KBM-7 (cell line): ENCODE results near the gene NSD1.
A peak's percentile ranks its signal among the peaks of the same experiment; 100 is the strongest.
"Not testable (repeated sequence)": the region's sequence is repeated elsewhere in the genome, so short reads cannot be mapped to it uniquely, and the experiment has no call there.

Source experiments
- DNase-seq: peaks from one replicate; pipeline ENCODE4 v3.0.0-alpha.2; 2015
- in situ Hi-C: fragments of 300-500 bp; cut with MboI; formaldehyde crosslinking; loops from 2 replicates; pipeline ENCODE4 v1.14.3; 2020; ENCODE audit warnings: low sequenced_read_pairs, low pct_unique_long_range_greater_than_20kb, mixed read lengths

NSD1 gene

DNA sequence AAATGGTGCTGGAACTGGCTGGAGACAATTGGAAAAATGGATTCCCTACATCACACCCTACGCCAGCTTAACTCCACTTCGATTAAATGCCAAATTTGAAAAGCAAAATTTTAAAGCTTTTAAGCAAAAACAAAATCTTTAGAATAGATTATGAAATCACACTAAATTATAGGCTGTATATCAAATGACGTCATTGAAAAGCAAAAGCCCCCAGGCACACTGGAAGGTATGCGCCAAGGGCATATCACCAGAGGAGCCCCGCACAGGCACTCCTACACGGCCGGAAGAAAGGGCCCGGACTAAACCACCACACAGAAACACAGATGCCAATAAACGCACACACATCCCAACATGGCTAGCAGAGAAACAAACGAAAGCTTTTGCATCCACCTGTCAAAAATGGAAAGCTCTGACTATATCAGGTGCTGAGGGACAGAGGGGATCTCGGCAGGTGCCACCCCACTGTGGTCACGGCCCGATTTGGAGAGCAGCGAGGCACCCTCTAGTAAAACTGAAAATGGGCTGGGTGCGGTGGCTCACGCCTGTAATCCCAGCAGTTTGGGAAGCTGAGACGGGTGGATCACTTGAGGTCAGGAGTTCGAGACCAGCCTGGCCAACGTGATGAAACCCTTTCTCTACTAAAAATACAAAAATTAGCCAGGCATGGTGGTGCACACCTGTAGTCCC is 195.1 kb downstream of the NSD1 start:
- in situ Hi-C loops = no loop called here
- no peak for DNase-seq

DNA sequence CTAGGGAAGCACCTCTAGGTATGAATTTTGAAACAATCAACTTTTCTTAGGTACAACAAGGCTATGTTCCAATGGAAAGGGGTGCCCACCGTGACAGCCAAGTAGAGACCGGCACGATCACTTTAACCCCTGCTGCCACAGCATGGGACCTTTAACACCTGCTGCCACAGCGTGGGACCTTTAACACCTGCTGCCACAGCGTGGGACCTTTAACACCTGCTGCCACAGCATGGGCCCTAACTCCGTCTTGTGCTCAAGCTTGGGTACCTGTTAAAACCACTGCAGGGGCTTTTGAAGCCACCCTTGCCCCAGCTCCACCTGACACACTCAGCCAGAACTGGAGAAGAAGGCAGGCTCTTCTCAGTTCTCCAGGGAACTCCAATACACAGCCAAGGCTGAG is 196.3 kb downstream of the NSD1 start:
- in situ Hi-C loops = no loop called here
- no peak for DNase-seq

DNA sequence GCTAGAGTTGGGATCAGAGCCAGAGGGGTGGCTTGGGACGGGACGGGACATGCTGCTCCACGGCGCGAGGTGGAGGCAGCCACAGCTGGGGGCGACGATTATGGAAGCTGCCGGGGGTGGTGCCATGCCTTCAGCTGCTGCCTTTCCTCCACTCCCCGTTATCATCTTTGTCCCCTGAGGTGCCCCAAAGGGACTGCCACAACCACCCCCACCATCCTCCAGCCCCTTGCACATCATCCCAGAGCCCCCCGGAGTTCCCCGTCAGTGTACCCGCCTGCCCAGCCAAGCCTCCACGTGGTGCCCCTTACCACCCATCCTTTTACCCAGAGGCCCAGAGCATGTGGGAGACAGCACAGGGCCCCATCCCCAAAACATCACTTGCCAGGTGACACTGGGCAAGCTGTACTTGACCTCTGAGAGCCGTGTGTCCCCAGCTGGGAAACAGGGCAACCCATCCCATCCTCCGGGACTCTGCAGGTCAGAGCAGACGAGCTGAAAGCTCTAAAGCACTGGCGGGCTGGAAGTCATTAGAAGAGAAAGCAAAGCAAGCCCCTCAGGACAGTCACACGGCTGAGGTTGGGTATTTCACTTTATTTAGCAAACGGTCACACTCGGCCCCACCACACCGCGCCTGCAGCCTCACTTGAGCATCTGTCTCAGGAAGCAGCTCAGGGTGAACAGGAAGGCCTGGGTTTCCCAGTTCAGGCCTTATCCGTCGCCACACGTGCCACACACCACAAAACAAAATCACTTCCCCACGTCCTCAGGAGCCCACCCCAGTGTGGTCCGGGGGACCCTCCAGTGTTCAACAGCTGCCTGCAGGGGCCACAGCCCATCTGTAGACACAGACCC is 197.6 kb downstream of the NSD1 start:
- DNase-seq = peak; percentile 54
- in situ Hi-C loops = no loop called here

DNA sequence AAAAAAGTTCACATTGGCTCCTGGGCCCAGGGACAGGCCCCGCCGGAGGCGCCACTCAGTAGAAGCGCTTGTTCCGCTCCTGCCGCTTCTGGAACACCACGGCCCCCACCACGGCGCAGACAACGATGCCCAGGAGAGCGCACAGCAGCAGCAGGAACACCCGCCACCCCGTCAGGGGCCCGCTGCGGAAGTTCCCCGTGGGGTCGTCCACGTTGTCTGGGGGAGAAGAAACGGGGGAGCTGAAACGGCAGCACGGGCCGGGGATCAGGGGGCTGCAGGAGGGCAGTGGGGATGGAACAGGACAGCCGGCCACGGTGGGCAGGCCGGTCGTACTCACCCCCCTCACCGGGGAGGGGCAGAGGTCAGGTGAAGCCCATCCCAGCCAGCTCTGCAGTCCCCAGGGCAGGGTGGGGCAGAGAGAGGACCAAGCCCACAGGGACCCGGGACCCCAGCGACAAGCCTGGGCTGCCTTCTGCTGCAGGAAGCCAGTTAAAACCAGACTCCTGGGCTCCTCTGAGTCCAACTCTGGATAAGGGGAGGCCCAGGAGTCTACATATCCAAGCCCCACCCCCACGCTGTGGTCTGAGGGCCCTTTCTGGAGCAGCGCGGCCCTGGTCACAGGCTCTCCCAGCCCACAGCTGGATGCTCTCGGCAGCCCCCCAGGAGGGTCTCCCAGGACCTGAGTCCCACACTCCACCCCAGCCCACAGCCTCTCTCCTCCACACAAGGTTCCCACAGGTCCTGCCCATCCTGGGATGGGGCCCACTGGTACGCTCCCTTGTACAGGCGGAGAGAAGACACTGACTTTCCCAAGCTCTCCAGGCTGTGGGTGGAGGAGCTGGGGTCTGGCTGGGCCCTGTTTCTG is 198.7 kb downstream of the NSD1 start:
- no peak for DNase-seq
- in situ Hi-C loops = no loop called here

DNA sequence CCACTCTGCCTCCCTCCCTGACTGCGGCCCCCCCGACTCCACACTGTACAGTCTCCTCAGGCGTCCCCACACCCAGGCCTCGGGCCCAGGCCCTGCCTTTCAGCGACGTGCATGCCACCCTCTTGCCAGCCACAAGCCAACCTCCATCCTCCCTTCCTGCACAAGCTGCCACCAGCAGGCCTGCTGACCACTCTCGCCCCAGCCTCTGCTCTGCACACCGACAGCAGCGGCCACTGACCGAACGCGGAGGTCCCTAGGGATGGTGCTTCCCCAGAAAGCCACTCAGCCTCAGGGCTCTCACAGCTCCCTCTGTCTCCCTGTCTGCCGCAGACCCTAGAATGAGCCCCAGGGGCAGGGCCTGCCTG is 199.3 kb downstream of the NSD1 start:
- in situ Hi-C loops = no loop called here

DNA sequence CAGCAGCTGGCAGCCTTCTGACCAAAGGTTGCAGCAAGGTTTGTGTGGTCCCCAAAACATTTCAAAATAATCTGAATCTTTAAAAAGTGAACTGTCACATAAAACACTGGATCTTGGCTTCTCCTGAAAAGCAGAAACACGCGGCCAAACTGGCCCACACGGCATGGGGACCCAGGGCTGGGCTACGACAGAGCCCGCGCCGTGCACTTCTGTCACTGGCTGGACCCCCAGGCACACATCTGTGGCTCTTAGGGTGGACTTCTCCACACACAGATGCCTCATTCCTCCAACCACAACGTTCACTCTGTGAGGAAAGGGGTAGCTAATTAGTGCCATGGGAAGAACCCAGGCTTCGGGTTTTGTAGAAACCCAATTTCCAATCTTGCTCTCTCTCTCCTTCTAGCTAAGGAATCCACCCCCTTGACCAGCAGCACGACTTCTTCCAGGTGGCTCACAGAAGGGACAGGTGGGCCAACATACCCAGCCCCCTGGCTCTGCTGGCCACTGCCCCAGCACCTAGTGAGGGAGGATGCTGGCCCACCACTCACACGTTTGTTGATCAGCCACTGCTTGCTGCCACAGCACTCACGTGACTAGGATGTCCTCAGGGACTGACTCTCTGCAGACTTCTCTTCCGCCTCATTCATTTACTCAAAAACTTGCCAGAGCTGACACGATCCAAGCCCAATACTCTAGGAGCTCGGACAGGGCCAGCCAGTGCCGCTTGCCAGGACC is 200.0 kb downstream of the NSD1 start:
- in situ Hi-C loops = no loop called here

More for the DNA sequence above, 199.3 kb downstream of the NSD1 start:
- DNase-seq = no peak

DNA sequence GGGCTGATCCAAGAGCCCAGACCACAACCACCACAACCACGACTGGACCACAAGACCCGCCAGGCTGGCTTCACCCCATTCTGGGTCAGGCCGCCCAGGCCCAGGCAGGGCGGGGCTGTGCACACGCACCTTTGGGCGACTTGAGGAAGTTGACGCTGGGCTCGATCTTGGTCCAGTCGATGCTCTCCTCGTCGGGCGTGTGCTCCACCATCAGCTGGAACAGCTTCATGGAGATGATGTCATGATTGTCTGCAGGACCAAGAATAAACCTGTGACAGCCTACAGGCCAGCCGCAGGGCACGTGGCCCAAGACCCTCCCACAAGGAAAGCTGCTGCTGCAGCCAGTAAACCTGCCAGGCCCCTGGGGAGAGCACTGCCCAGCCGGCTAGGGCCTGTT is 200.6 kb downstream of the NSD1 start:
- in situ Hi-C loops = no loop called here
- no peak for DNase-seq

More for the DNA sequence above, 200.0 kb downstream of the NSD1 start:
- DNase-seq = no peak

DNA sequence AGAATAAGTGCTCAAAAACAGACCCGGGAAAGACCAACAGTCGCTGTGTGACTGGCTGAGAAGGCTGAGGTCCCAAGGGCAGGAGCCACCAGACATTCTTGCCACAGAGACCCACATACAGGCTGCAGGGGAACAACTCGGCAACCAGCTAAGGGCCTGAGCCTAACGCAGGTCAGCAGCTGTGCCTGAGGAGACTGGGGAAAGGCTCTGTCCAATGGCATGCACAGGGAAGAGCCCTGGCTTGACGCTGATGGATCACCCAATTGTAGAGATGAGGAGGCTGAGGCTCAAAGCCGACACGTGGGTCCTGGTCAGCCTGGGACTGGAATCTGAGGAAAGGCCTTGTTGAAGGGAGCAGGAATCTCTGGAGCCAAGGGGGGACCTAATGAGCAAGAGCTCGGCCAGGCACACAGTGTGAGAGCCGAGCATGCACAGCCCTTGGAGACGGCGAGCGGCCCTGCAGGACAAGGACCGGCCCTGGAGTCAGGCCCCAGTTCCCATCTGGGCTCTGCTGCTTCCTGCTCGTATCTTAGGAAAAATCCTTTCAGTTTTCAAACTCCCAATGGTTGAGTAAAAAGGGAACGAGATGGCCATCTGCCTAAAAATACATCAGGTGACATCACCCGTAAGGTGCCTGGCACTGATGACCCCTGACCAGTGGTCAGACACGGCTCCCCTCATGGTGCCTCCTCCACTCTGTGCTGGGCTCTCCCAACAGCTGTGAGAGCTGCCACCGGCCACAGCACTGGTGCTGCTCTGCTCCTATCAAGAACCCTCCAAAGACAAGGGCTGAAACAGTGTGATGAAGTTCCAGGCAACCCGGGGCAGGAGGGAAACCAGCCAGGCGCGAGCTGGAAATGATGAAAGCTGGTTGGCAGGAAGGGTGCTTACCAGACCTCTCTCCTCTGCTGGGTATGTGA is 201.5 kb downstream of the NSD1 start:
- DNase-seq = no peak
- in situ Hi-C loops = no loop called here

DNA sequence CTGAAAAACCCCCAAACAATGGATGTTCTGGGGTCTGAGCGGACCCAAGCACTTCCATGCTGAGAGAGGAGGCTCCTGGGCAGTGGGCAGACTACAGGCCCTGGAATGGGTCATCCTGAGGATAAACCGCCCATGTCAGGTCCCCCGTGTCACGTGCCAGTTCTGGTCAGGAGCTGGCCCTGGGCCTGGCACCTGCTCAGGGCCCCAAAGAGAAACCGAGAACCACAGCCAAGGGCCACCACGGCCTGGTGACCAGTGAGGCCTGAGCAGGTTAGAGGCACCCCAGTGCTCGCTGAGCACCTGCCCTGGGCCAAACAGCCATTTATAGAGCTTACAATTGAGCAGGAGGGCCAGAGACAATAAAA is 202.1 kb downstream of the NSD1 start:
- in situ Hi-C loops = no loop called here
- DNase-seq = no peak

DNA sequence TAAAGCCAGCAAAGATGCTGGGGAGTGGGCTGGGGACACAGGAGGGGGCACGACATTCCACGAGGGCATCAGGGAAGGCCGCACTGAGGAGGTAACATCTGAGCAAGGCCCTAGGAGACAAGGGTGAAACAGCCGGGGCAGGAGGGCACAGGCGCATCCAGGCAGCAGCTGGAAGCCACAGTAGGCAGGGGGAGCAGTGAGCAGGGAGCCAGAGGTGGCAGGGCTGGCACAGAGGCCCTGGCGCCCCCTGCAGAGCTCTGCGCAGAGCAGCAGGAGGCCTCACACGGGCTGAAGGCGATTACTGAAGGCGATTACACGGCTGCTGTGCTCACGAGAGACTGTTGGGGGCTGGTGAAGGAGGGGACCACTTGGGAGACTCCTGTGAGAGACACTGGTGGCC is 202.5 kb downstream of the NSD1 start:
- DNase-seq = peak; percentile 58
- in situ Hi-C loops = no loop called here

DNA sequence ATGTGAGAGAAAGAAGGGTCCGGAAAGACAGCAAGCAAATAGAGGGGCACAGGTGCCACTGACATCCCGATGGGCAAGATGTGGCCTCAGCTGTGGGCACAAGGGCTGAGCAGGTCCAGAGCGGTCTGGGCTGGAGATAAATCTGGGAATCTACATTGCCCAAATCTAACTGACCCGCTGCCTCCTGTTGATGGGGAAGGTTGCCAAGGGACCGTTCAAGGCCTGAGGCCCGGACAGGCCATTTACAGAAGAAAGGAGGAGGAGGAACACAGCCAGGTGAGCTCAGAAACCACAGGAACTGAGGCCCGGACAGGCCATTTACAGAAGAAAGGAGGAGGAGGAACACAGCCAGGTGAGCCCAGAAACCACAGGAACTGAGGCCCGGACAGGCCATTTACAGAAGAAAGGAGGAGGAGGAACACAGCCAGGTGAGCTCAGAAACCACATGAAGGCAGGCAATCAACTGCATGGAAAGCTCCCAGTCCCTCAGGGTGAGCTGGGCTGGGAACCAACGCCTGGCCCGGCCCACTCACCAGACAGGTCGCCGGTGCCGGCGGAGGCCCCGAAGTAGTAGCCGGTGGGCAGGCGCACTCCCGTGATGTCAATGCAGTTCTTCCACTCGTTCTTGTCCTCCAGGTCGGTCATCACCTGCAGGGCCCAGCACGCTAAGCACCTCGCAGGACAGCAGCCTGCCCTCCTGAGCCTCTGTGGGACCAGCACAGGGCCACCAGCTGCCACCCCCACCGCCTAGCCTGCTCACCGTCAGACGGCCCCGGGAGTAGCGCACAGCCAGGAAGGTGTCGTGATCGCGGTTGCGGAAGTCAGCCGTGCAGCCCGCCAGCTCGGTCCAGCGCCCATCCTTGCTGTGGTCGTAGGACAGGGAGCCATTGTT is 203.3 kb downstream of the NSD1 start:
- DNase-seq = no peak

DNA sequence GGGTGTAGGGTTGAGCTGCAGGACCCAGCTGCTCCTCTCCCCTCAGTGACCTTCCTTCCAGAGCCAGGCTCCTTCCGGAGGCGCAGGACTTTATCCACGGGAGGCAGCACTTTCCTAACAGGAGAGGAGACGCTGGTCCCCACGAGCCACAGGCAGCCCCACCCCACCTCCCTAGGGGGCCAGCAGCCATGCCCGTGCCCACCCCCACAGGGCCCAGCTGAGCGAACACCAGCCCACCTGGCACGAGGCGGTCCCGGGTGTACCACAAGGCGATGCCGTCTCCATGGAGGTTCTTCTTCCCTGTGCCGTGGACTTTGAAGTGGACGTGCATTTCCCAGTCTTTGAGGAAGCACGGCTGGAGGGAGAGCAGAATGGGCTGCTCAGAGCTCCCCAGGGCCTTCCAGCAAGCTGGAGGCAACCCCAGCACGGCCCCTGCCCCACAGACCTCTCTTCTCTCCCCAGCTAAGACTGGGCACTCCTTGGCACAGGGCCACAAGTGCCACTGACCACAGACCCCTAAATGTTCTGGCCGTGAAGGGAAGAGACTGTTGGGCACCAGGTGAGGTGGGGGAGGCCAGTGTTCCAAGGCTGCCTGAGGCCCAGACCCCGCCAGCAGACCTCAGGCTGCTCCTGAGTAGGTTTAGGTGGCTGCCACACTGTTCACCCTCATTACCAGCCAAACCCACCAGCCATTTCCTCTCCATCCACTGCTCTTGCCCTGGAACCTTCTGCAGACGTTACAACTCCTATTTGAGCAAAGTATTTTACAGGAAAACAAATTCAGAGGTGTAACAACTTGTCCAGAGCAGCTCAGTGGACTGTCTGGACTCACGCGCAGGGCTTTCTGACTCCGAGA is 204.9 kb downstream of the NSD1 start:
- in situ Hi-C loops = no loop called here
- DNase-seq = no peak

More for the DNA sequence above, 203.3 kb downstream of the NSD1 start:
- in situ Hi-C loops = no loop called here

DNA sequence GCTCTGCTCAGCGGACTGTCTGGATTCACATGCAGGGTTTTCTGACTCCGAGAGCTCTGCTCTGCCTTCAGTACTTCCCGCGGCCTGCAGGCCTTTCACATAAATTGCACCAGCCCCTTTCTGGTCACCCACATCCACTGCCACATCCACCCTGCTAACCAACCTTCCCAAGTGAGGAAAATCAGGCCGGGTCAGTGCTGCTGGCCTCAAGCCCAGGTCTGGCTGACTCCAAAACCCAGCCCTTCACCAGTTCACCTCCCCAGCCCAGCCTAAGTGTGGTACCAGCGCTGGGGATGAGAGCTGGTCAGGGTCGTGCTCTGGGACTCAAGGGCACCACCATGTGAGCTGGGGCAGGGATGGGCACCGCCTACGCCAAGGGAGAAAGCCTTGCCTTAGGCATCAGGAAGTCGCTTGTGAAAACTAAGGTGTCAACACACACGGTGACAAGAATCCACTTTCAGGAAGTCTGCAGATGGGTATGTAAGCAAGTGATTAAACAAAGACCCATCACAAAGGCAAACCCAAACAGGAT is 205.6 kb downstream of the NSD1 start:
- in situ Hi-C loops = no loop called here
- DNase-seq = no peak

DNA sequence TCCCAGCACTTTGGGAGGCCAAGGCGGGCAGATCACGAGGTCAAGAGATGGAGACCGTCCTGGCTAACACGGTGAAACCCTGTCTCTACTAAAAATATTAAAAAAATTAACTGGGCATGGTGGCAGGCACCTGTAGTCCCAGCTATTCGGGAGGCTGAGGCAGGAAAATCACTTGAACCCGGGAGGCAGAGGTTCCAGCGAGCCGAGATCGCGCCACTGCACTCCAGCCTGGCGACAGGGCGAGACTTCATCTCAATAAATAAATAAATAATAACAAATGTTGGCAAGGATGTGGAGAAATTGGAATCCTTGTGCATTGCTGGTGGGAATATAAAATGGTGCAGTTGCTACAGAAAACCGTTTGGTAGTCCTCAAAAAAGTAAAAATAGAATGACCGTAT is 209.4 kb downstream of the NSD1 start:
- in situ Hi-C loops, DNase-seq: not testable (repeated sequence)

DNA sequence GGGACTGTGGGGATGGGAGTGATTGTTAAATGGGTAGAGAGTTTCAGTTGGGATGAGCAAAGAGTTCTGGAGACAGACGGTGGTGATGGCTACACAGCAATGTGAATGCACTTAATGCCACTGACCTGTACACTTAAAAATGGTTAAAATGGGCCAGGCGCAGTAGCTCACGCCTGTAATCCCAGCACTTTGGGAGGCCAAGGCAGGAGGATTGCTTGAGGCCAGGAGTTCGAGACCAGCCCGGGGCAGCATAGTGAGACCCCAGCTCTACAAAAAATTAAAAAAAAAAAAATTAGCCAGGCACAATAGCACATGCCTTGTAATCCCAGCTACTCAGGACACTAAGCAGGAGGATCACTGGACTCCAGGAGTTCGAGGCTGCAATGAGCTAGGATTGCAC is 210.2 kb downstream of the NSD1 start:
- no peak for DNase-seq
- in situ Hi-C loops = no loop called here

DNA sequence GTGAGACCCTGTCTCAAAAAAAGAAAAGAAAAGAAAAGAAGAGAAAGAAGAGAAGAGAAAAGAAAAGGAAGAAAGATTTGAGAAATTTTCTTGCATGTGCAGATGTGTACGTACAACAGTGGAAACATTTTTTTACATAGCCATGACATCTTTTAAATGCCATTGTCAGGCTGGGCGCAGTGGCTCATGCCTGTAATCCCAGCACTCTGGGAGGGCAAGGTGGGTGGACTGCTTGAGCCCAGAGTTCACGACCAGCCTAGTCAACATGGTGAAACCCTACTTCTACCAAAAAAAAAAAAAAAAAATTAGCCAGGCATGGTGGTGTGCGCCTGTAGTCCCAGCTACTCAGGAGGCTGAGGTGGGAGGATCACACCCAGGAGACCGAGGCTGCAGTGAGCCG is 211.3 kb downstream of the NSD1 start:
- in situ Hi-C loops = no loop called here
- no peak for DNase-seq
